HepG2 (cell line): Measurements from ENCODE around the gene METTL23. TPM values are rescaled to one million over a fixed set of nuclear protein-coding genes. Genes with fewer than 3 reads are reported as not detected.
A peak's percentile ranks its signal among the peaks of the same experiment; 100 is the strongest.

Source experiments
- AGO1 ChIP-seq: fragments of 200-400 bp; formaldehyde crosslinking; IDR thresholded peaks from 2 replicates; pipeline ENCODE4 v1.6.1; 2017; ENCODE audit warnings: mild to moderate bottlenecking, low read depth, low read length, moderate library complexity; ENCODE audit not compliant: poor library complexity, severe bottlenecking
- CCAR2 ChIP-seq: fragments of 200-400 bp; formaldehyde crosslinking; optimal IDR thresholded peaks from 2 replicates; pipeline ENCODE3; 2018; ENCODE audit warnings: low read depth, mild to moderate bottlenecking, low read length, moderate library complexity
- CHD4 ChIP-seq: fragments of 200-600 bp; sonication (generic); IDR thresholded peaks from 2 replicates; pipeline ENCODE4 v1.7.0; 2017; ENCODE audit warnings: mild to moderate bottlenecking, low read length, borderline replicate concordance
- CSRNP1 ChIP-seq: sonication (generic); formaldehyde crosslinking; IDR thresholded peaks from 2 replicates; pipeline ENCODE4 v1.8.1; 2023; ENCODE audit warnings: mild to moderate bottlenecking, missing genetic modification reagents
- GFI1 ChIP-seq: sonication (generic); formaldehyde crosslinking; IDR thresholded peaks from 2 replicates; pipeline ENCODE4 v1.5.0; 2020; ENCODE audit warnings: missing genetic modification reagents, mild to moderate bottlenecking, borderline replicate concordance
- HBP1 ChIP-seq: IDR thresholded peaks from 2 replicates; pipeline ENCODE4 v1.6.1; 2016; ENCODE audit warnings: low read depth, control low read depth
- NR2C2 ChIP-seq: sonication (generic); formaldehyde crosslinking; IDR thresholded peaks from 2 replicates; pipeline ENCODE4 v1.4.0; 2020; ENCODE audit warnings: missing genetic modification reagents, mild to moderate bottlenecking, moderate library complexity, borderline replicate concordance
- PAXIP1 ChIP-seq: sonication (generic); formaldehyde crosslinking; conservative IDR thresholded peaks from 2 replicates; pipeline ENCODE4 v1.4.0; 2020; ENCODE audit warnings: mild to moderate bottlenecking, missing genetic modification reagents, moderate library complexity
- RCOR2 ChIP-seq: IDR thresholded peaks from 2 replicates; pipeline ENCODE4 v1.6.1; 2016; ENCODE audit warnings: missing biosample characterization, missing genetic modification reagents
- SMAD3 ChIP-seq: sonication (generic); formaldehyde crosslinking; IDR thresholded peaks from 2 replicates; pipeline ENCODE4 v1.4.0; 2020; ENCODE audit warnings: missing genetic modification reagents
- ZNF367 ChIP-seq: sonication (generic); formaldehyde crosslinking; IDR thresholded peaks from 2 replicates; pipeline ENCODE4 v1.4.0; 2020; ENCODE audit warnings: missing genetic modification reagents, borderline replicate concordance
- ZNF615 ChIP-seq: sonication (generic); formaldehyde crosslinking; IDR thresholded peaks from 2 replicates; pipeline ENCODE4 v1.5.0; 2020; ENCODE audit warnings: mild to moderate bottlenecking, missing genetic modification reagents, borderline replicate concordance
- ZNF724P ChIP-seq: sonication (generic); formaldehyde crosslinking; IDR thresholded peaks from 2 replicates; pipeline ENCODE4 v1.8.0; 2022; ENCODE audit warnings: missing genetic modification reagents, borderline replicate concordance
- ZNF775 ChIP-seq: sonication (generic); formaldehyde crosslinking; IDR thresholded peaks from 2 replicates; pipeline ENCODE4 v1.4.0; 2020; ENCODE audit warnings: missing genetic modification reagents, mild to moderate bottlenecking, moderate library complexity, borderline replicate concordance
- polyA plus RNA-seq, 8 experiments: library from polyadenylated mRNA; depleted of rRNA in 3 of 8; stranded (reverse) in 7 of 8; unstranded in 1 of 8; fragments of >200 nt; fragmentation: Illumina TruSeq in 4 of 8; extraction: Trizol in 4 of 8; gene quantifications; 2 replicates each; pipeline versions ENCODE4 v1.2.1 to v1.2.3, GENCODE V29; 2011 to 2016; ENCODE audit warnings: low read depth in 4 of 8, missing spikeins in 1 of 8, mixed read lengths in 1 of 8; ENCODE audit not compliant: insufficient read depth in 1 of 8
- total RNA-seq, 5 experiments: library from RNA; depleted of rRNA; stranded (reverse); fragments of >200 nt; fragmentation: Illumina TruSeq; extraction: Trizol; gene quantifications; 2 replicates each; pipeline ENCODE4 v1.2.3, GENCODE V29; 2016; ENCODE audit warnings: low read depth in 1 of 5
- TF ChIP-seq, protein P1 (sequence below): IDR thresholded peaks from 2 replicates; pipeline ENCODE4 v1.6.1; 2016
- TF ChIP-seq, protein P2 (sequence below): sonication (generic); formaldehyde crosslinking; IDR thresholded peaks from 2 replicates; pipeline ENCODE4 v1.4.0; 2020; ENCODE audit warnings: missing genetic modification reagents, borderline replicate concordance
- TF ChIP-seq, protein P3 (sequence below): IDR thresholded peaks from 2 replicates; pipeline ENCODE4 v1.6.1; 2016; ENCODE audit warnings: missing genetic modification reagents, missing compliant biosample characterization

METTL23 gene
- total and polyA plus RNA-seq, 2 of the 13 experiments (the other 11 are each of a cell fraction or from before 2014, with no cell fraction given): 39.9 to 104 TPM

DNA sequence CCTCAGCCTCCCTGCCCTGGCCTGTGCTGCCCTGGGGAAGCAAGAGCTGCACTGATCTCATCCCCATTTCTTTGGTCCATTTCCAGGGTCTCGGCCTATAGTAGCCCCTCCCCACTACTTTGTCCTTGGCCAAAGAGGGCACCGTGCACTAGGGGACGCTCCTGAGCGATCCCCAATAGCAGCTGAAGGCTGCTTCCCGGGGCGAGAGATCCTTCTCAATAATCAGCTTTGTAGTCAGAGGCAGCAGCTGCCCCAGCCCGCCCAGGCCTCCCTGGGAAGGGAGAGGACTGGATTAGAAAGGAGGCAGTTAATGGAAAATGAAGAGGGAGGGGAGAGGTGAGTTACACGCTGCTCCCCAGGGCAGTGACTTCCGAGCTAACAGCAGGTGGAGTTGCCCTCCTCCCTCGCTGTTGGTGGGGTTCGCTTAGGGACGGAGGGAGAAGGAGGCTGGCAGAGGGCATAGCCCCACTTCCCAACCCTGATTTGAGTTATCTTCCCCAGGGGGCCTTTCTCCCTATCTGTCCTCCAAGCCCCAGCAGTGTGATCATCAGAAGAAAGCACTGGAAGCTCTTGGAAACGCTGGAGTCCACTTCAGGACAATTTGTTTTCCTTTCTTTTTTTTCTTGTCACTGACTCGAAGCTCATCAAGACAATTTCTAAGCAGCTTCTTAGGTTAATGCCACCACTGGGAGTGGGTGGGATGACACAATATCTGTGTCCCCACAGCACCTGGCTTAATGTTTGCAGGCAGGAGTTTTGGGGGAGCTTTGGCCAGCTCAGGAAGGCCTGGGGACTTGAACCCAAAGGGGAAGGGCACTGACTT, 18.4 kb upstream of the METTL23 start (continued):
- TF ChIP-seq PAXIP1 (CRISPR knock-in tag) (no peak), ZNF615 (no peak), ZNF367 (no peak), AGO1 (no peak), HBP1 (CRISPR knock-in tag) (no peak), CSRNP1 (CRISPR knock-in tag) (no peak), ZNF775 (no peak), ZNF724P (CRISPR knock-in tag) (no peak), GFI1 (CRISPR knock-in tag) (no peak), CHD4 (0 out of 2 replicates have a peak, but pooled peaks have one; percentile 37), CCAR2 (no peak), RCOR2 (CRISPR knock-in tag) (no peak), NR2C2 (no peak), SMAD3 (CRISPR knock-in tag) (no peak)
- TF ChIP-seq, protein P1, sequence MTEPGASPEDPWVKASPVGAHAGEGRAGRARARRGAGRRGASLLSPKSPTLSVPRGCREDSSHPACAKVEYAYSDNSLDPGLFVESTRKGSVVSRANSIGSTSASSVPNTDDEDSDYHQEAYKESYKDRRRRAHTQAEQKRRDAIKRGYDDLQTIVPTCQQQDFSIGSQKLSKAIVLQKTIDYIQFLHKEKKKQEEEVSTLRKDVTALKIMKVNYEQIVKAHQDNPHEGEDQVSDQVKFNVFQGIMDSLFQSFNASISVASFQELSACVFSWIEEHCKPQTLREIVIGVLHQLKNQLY (CRISPR knock-in tag): no peak
- TF ChIP-seq, protein P2, sequence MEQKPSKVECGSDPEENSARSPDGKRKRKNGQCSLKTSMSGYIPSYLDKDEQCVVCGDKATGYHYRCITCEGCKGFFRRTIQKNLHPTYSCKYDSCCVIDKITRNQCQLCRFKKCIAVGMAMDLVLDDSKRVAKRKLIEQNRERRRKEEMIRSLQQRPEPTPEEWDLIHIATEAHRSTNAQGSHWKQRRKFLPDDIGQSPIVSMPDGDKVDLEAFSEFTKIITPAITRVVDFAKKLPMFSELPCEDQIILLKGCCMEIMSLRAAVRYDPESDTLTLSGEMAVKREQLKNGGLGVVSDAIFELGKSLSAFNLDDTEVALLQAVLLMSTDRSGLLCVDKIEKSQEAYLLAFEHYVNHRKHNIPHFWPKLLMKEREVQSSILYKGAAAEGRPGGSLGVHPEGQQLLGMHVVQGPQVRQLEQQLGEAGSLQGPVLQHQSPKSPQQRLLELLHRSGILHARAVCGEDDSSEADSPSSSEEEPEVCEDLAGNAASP: no peak
- TF ChIP-seq, protein P3, sequence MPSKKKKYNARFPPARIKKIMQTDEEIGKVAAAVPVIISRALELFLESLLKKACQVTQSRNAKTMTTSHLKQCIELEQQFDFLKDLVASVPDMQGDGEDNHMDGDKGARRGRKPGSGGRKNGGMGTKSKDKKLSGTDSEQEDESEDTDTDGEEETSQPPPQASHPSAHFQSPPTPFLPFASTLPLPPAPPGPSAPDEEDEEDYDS: peak; percentile 25; the same call in 1 of the 2 replicates
